GM23338 (cell line): ENCODE data around the gene ERI3. TPM values are rescaled to one million over a fixed set of nuclear protein-coding genes. Genes with fewer than 3 reads are reported as not detected.

Experiments
- ATAC-seq: fragments of 200-7000 bp; cut with Tn5 transposase; 3 replicates; pipeline ENCODE4 v1.9.1; 2020
- DNase-seq: peaks from one replicate; pipeline ENCODE4 v3.0.0-alpha.2; 2015; ENCODE audit warnings: low spot score
- H2AFZ ChIP-seq: fragments of 200-600 bp; sonication (generic); 2 replicates; pipeline ENCODE4 v1.8.0; 2016; ENCODE audit warnings: antibody characterized with exemption, mild to moderate bottlenecking, moderate library complexity
- H3F3A ChIP-seq: fragments of 200-600 bp; sonication (generic); replicated peaks from 2 replicates; pipeline ENCODE4 v1.8.0; 2017; ENCODE audit warnings: antibody characterized with exemption, mixed run types, low read depth
- H3K27ac ChIP-seq: fragments of 200-600 bp; sonication (generic); 2 replicates; pipeline ENCODE4 v1.6.1; 2016; ENCODE audit warnings: low read depth
- H3K27me3 ChIP-seq: fragments of 200-600 bp; sonication (generic); 2 replicates; pipeline ENCODE4 v1.8.0; 2016; ENCODE audit warnings: mild to moderate bottlenecking, mixed run types, moderate library complexity; ENCODE audit not compliant: insufficient read depth
- H3K36me3 ChIP-seq: fragments of 200-600 bp; sonication (generic); 2 replicates; pipeline ENCODE4 v1.8.0; 2016; ENCODE audit warnings: mild to moderate bottlenecking; ENCODE audit not compliant: insufficient read depth
- H3K4me1 ChIP-seq: fragments of 200-600 bp; sonication (generic); 2 replicates; pipeline ENCODE4 v1.8.0; 2016; ENCODE audit warnings: mild to moderate bottlenecking, moderate library complexity; ENCODE audit not compliant: insufficient read depth
- H3K4me2 ChIP-seq: fragments of 200-600 bp; sonication (generic); 2 replicates; pipeline ENCODE4 v1.7.1; 2017; ENCODE audit warnings: mixed run types
- H3K4me3 ChIP-seq: fragments of 200-600 bp; sonication (generic); 2 replicates; pipeline ENCODE4 v1.6.1; 2016; ENCODE audit warnings: mixed run types
- H3K79me2 ChIP-seq: fragments of 200-600 bp; sonication (generic); replicated peaks from 2 replicates; pipeline ENCODE4 v1.8.0; 2017; ENCODE audit warnings: mild to moderate bottlenecking; ENCODE audit not compliant: insufficient read depth
- H3K9me2 ChIP-seq: fragments of 200-600 bp; sonication (generic); 2 replicates; pipeline ENCODE4 v1.8.0; 2017; ENCODE audit not compliant: insufficient read depth
- H4K20me1 ChIP-seq: fragments of 200-600 bp; sonication (generic); replicated peaks from 2 replicates; pipeline ENCODE4 v1.8.0; 2017; ENCODE audit warnings: mild to moderate bottlenecking; ENCODE audit not compliant: insufficient read depth
- H3K27ac Mint-ChIP-seq: 2 replicates; pipeline ENCODE4 v1.8.0; 2020; ENCODE audit warnings: inconsistent platforms, mild to moderate bottlenecking, moderate library complexity, mixed read lengths
- H3K27me3 Mint-ChIP-seq: 3 replicates; pipeline ENCODE4 v1.8.0; 2022; ENCODE audit warnings: low read depth, mild to moderate bottlenecking, moderate library complexity, mixed read lengths, inconsistent platforms; ENCODE audit not compliant: insufficient read depth, poor library complexity
- H3K36me3 Mint-ChIP-seq: 3 replicates; pipeline ENCODE4 v1.8.0; 2021; ENCODE audit warnings: low read depth, mild to moderate bottlenecking, inconsistent platforms, moderate library complexity, mixed read lengths
- H3K4me1 Mint-ChIP-seq: 3 replicates; pipeline ENCODE4 v1.8.0; 2020; ENCODE audit warnings: mild to moderate bottlenecking, inconsistent platforms, mixed read lengths
- H3K4me3 Mint-ChIP-seq: 3 replicates; pipeline ENCODE4 v1.8.0; 2021; ENCODE audit warnings: moderate library complexity, mild to moderate bottlenecking, inconsistent platforms, mixed read lengths
- H3K9me3 Mint-ChIP-seq: 3 replicates; pipeline ENCODE4 v1.8.0; 2020; ENCODE audit warnings: moderate library complexity, mild to moderate bottlenecking, inconsistent platforms, mixed read lengths
- CREB1 ChIP-seq: fragments of 250-450 bp; sonication (Bioruptor Pico); IDR thresholded peaks from 2 replicates; pipeline ENCODE4 v1.5.0; 2020; ENCODE audit warnings: low read depth, mild to moderate bottlenecking, moderate library complexity
- EZH2 ChIP-seq: fragments of 200-600 bp; sonication (generic); IDR thresholded peaks from one replicate; pipeline ENCODE4 v1.8.0; 2017; ENCODE audit warnings: antibody characterized with exemption, mild to moderate bottlenecking, low read depth; ENCODE audit not compliant: unreplicated experiment
- EZH2phosphoT487 ChIP-seq: fragments of 200-600 bp; sonication (generic); IDR thresholded peaks from one replicate; pipeline ENCODE4 v1.8.1; 2018; ENCODE audit warnings: antibody characterized with exemption; ENCODE audit not compliant: unreplicated experiment
- JUNB ChIP-seq: IDR thresholded peaks from one replicate; pipeline ENCODE4 v1.6.1; 2016; ENCODE audit warnings: antibody characterized with exemption; ENCODE audit not compliant: unreplicated experiment
- POLR2AphosphoS5 ChIP-seq: IDR thresholded peaks from 2 replicates; pipeline ENCODE4 v1.6.1; 2016; ENCODE audit warnings: antibody characterized with exemption, low read depth
- ZNF114 ChIP-seq: fragments of 250-450 bp; sonication (Bioruptor Pico); IDR thresholded peaks from 2 replicates; pipeline ENCODE4 v1.5.0; 2020; ENCODE audit warnings: mild to moderate bottlenecking, moderate library complexity
- ZNF331 ChIP-seq: fragments of 250-450 bp; sonication (Bioruptor Pico); IDR thresholded peaks from 2 replicates; pipeline ENCODE4 v1.5.0; 2020; ENCODE audit warnings: low read depth, mild to moderate bottlenecking, moderate library complexity
- polyA plus RNA-seq: library from polyadenylated mRNA; unstranded; fragments of >200 nt; fragmentation: Nextera tagmentation; extraction: Ambion mirVana; gene quantifications from 2 replicates; pipeline ENCODE4 v1.2.1, GENCODE V29; 2016
- total RNA-seq: library from RNA; depleted of rRNA; stranded (reverse); fragments of >200 nt; shearing (Covaris generic); gene quantifications from 2 replicates; pipeline ENCODE4 v1.2.3, GENCODE V29; 2014
- TF ChIP-seq, protein P1 (sequence below): IDR thresholded peaks from one replicate; pipeline ENCODE4 v1.6.1; 2018; ENCODE audit warnings: antibody characterized with exemption; ENCODE audit not compliant: unreplicated experiment
- TF ChIP-seq, protein P2 (sequence below), 2 experiments: fragments of 200-600 bp in 1 of 2; sonication (generic) in 1 of 2; conservative IDR thresholded peaks; 2 replicates each; pipeline versions ENCODE4 v1.5.1 to v1.6.1; 2016 to 2017; ENCODE audit warnings: antibody characterized with exemption in 2 of 2, low read depth in 2 of 2, mild to moderate bottlenecking in 2 of 2, moderate library complexity in 1 of 2

ERI3 gene
- total and polyA plus RNA-seq, 2 experiments from 2014 or later, result 63.0 to 70.1 TPM

DNA sequence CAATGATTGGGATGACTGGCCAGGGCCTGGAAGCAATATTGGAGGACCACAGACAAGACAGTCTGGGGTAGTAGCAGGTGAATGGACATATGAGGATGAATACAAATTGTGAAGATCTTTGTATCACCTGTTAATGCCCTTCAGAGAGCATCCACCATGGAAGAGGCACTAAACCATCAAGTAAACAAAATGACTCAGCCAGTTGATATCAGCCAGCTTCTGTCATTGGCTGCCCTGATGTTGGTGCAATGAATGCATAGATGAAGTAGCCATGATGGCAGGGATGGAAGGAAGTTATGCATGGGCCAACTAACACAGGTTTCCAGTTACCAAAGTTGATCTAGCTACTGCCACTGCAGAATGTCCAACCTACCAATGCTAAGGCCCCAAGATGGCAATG, 16.1 kb upstream of the ERI3 start:
- H3K36me3 ChIP-seq, result no peaks in the 10 kb centered on the region
- no peak overlapping the region for H3K27ac ChIP-seq
- no peaks in the 10 kb centered on the region for H3K9me3 Mint-ChIP-seq
- no peak for DNase-seq
- no peaks in the 10 kb centered on the region for H3K36me3 Mint-ChIP-seq
- H3K4me3 Mint-ChIP-seq, result no peak overlapping the region
- H3K27me3 ChIP-seq, result no peaks in the 10 kb centered on the region
- no peaks in the 10 kb centered on the region for H3K79me2 ChIP-seq
- H3K4me2 ChIP-seq, result no peak overlapping the region
- no peak overlapping the region for H2AFZ ChIP-seq
- H3K27me3 Mint-ChIP-seq, result peaks cover 12% of the 10 kb centered on the region
- H3K4me1 Mint-ChIP-seq, result peaks cover 11% of the 10 kb centered on the region
- no peaks in the 10 kb centered on the region for H3F3A ChIP-seq
- H4K20me1 ChIP-seq, result no peaks in the 10 kb centered on the region
- no peak overlapping the region for H3K27ac Mint-ChIP-seq
- no peak for ATAC-seq
- peaks cover 4% of the 10 kb centered on the region; the same call in 1 of the 2 replicates for H3K4me1 ChIP-seq
- H3K4me3 ChIP-seq, result no peak overlapping the region
- TF ChIP-seq CREB1 (CRISPR knock-in tag) (no peak), ZNF114 (CRISPR knock-in tag) (no peak), JUNB (no peak), EZH2phosphoT487 (no peak)
- TF ChIP-seq, protein P1, sequence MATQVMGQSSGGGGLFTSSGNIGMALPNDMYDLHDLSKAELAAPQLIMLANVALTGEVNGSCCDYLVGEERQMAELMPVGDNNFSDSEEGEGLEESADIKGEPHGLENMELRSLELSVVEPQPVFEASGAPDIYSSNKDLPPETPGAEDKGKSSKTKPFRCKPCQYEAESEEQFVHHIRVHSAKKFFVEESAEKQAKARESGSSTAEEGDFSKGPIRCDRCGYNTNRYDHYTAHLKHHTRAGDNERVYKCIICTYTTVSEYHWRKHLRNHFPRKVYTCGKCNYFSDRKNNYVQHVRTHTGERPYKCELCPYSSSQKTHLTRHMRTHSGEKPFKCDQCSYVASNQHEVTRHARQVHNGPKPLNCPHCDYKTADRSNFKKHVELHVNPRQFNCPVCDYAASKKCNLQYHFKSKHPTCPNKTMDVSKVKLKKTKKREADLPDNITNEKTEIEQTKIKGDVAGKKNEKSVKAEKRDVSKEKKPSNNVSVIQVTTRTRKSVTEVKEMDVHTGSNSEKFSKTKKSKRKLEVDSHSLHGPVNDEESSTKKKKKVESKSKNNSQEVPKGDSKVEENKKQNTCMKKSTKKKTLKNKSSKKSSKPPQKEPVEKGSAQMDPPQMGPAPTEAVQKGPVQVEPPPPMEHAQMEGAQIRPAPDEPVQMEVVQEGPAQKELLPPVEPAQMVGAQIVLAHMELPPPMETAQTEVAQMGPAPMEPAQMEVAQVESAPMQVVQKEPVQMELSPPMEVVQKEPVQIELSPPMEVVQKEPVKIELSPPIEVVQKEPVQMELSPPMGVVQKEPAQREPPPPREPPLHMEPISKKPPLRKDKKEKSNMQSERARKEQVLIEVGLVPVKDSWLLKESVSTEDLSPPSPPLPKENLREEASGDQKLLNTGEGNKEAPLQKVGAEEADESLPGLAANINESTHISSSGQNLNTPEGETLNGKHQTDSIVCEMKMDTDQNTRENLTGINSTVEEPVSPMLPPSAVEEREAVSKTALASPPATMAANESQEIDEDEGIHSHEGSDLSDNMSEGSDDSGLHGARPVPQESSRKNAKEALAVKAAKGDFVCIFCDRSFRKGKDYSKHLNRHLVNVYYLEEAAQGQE, result no peak
- no peaks in the 10 kb centered on the region for H3K9me2 ChIP-seq

DNA sequence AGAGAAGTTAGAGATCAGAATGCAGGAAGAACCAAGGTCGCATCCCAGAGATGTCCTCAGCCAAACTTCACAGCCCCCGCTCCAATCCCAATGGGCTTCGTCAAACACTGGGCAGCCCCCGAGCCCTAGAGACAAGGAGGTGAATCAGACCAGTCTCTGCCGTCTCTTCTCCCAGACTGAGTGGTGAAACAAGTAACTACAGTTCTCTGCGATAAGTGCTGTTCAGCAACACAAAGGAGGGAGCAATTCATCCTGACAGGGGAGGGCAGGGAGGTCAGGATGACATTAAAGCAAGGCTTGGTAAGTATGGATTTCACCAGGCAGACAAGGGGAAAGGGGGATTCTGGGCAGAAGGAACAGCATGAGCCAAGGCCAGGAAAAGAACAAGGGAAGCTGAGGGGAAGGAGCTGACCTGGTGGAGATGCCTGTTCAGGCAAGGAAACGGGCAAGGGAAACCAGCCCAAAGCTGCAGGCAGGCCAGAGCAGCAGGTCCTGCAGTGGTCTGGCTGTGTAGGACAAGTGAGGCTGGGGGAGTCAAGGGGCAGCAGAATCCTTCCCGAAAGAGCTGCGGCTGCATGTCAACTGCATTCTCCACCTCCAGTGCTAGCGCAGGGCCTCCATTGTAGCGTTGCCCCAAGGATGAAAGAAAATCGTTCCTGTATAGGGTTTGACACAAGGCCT, 13.6 kb upstream of the ERI3 start:
- H3K4me1 ChIP-seq, result peaks cover 4% of the 10 kb centered on the region
- no peak overlapping the region for H3K4me2 ChIP-seq
- no peaks in the 10 kb centered on the region for H3K79me2 ChIP-seq
- H3K27ac ChIP-seq, result no peak overlapping the region
- H3K4me3 Mint-ChIP-seq, result no peak overlapping the region
- H3K27ac Mint-ChIP-seq, result no peak overlapping the region
- H3K36me3 Mint-ChIP-seq, result no peaks in the 10 kb centered on the region
- no peaks in the 10 kb centered on the region for H3K27me3 ChIP-seq
- no peaks in the 10 kb centered on the region for H4K20me1 ChIP-seq
- H3K27me3 Mint-ChIP-seq, result peaks cover 17% of the 10 kb centered on the region
- no peaks in the 10 kb centered on the region for H3K9me3 Mint-ChIP-seq
- no peak overlapping the region for H3K4me3 ChIP-seq
- no peaks in the 10 kb centered on the region for H3K9me2 ChIP-seq
- H2AFZ ChIP-seq, result peak overlapping the region; percentile 82
- H3K4me1 Mint-ChIP-seq, result peaks cover 22% of the 10 kb centered on the region
- H3K36me3 ChIP-seq, result no peaks in the 10 kb centered on the region
- DNase-seq (peak; percentile 63), ATAC-seq (peak; percentile 92)
- no peaks in the 10 kb centered on the region for H3F3A ChIP-seq
- TF ChIP-seq ZNF331 (CRISPR knock-in tag) (no peak), CREB1 (CRISPR knock-in tag) (no peak), JUNB (no peak), ZNF114 (CRISPR knock-in tag) (no peak), EZH2 (no peak), POLR2AphosphoS5 (no peak)
- TF ChIP-seq, protein P2, sequence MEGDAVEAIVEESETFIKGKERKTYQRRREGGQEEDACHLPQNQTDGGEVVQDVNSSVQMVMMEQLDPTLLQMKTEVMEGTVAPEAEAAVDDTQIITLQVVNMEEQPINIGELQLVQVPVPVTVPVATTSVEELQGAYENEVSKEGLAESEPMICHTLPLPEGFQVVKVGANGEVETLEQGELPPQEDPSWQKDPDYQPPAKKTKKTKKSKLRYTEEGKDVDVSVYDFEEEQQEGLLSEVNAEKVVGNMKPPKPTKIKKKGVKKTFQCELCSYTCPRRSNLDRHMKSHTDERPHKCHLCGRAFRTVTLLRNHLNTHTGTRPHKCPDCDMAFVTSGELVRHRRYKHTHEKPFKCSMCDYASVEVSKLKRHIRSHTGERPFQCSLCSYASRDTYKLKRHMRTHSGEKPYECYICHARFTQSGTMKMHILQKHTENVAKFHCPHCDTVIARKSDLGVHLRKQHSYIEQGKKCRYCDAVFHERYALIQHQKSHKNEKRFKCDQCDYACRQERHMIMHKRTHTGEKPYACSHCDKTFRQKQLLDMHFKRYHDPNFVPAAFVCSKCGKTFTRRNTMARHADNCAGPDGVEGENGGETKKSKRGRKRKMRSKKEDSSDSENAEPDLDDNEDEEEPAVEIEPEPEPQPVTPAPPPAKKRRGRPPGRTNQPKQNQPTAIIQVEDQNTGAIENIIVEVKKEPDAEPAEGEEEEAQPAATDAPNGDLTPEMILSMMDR (conservative IDR thresholded peaks at IDR 0.05; ENCODE audit: low read depth in 2 of 2), result no peak
- TF ChIP-seq, protein P1, result no peak
